Measurements from ENCODE around the gene SMYD3. TPM values are rescaled to one million over a fixed set of nuclear protein-coding genes. Genes with fewer than 3 reads are reported as not detected.

SMYD3 gene
- total RNA-seq, 1 donor from 2014 or later: 22.3 TPM

GRCh38 chr1:245969283-245969682, 537.8 kb downstream of the SMYD3 start:
- intact Hi-C loops (cut with DNase I): no loop called here

GRCh38 chr1:245968775-245969174, 538.3 kb downstream of the SMYD3 start:
- H3K27ac ChIP-seq: no peak overlapping the region
- no peak for TF ChIP-seq CTCF (IDR thresholded peaks at IDR 0.05)
- TF ChIP-seq POLR2A (IDR thresholded peaks at IDR 0.05): no peak
- TF ChIP-seq POLR2AphosphoS5 (IDR thresholded peaks at IDR 0.05; ENCODE audit: insufficient read depth in 1 of 2, low read depth in 1 of 2): no peak
- intact Hi-C loops (cut with DNase I): no loop called here
- no peaks in the 10 kb centered on the region for H3K4me1 ChIP-seq
- H3K27me3 ChIP-seq: no peaks in the 10 kb centered on the region
- DNase-seq (ENCODE audit: extremely low spot score in 2 of 2): no peak
- H3K36me3 ChIP-seq: no peaks in the 10 kb centered on the region
- H3K9me3 ChIP-seq: no peaks in the 10 kb centered on the region
- no peak overlapping the region for H3K4me3 ChIP-seq

More at GRCh38 chr1:245969283-245969682, 537.8 kb downstream of the SMYD3 start:
- no peak for DNase-seq (ENCODE audit: extremely low spot score in 2 of 2)
- TF ChIP-seq POLR2AphosphoS5 (IDR thresholded peaks at IDR 0.05; ENCODE audit: insufficient read depth in 1 of 2, low read depth in 1 of 2) (no peak), POLR2A (IDR thresholded peaks at IDR 0.05) (no peak), CTCF (IDR thresholded peaks at IDR 0.05) (no peak)
- Histone ChIP-seq H3K9me3 (no peaks in the 10 kb centered on the region), H3K4me3 (no peak overlapping the region), H3K4me1 (no peaks in the 10 kb centered on the region), H3K27me3 (no peaks in the 10 kb centered on the region), H3K36me3 (no peaks in the 10 kb centered on the region), H3K27ac (no peak overlapping the region)

GRCh38 chr1:245965398-245965797, 541.7 kb downstream of the SMYD3 start:
- Histone ChIP-seq H3K4me3 (no peak overlapping the region), H3K27me3 (no peaks in the 10 kb centered on the region), H3K9me3 (no peaks in the 10 kb centered on the region), H3K4me1 (no peaks in the 10 kb centered on the region), H3K27ac (no peak overlapping the region), H3K36me3 (no peaks in the 10 kb centered on the region)
- TF ChIP-seq POLR2A (IDR thresholded peaks at IDR 0.05) (no peak), POLR2AphosphoS5 (IDR thresholded peaks at IDR 0.05; ENCODE audit: insufficient read depth in 1 of 2, low read depth in 1 of 2) (no peak), CTCF (IDR thresholded peaks at IDR 0.05) (no peak)
- intact Hi-C loops (cut with DNase I): no loop called here
- no peak for DNase-seq (ENCODE audit: extremely low spot score in 2 of 2)

DNA sequence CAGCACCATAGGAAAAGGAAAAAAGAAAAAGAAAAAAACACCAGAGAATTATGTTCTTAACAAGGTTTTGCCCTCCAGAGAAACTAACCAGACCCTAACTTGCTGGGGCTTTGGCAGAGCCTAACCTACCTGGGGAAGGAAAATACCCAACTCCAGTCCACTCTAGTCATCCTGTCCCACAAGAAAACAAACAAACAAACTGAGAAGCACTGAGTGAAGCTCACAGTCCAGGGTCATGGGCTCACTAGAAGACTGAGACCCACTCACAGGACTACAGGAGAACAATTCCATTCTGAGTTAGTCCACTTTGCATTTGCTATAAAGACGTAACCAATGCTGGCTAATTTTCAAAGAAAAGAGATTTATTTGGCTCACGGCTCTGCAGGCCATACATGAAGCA, 543.4 kb downstream of the SMYD3 start:
- TF ChIP-seq POLR2AphosphoS5 (IDR thresholded peaks at IDR 0.05; ENCODE audit: insufficient read depth in 1 of 2, low read depth in 1 of 2): no peak
- TF ChIP-seq POLR2A (IDR thresholded peaks at IDR 0.05): no peak
- no peak for TF ChIP-seq CTCF (IDR thresholded peaks at IDR 0.05)
- no peak for DNase-seq (ENCODE audit: extremely low spot score in 2 of 2)
- no peaks in the 10 kb centered on the region for H3K36me3 ChIP-seq
- no peak overlapping the region for H3K4me3 ChIP-seq
- no peaks in the 10 kb centered on the region for H3K9me3 ChIP-seq
- no peaks in the 10 kb centered on the region for H3K27me3 ChIP-seq
- intact Hi-C loops (cut with DNase I): no loop called here
- no peak overlapping the region for H3K27ac ChIP-seq
- no peaks in the 10 kb centered on the region for H3K4me1 ChIP-seq

- no peak for DNase-seq (ENCODE audit: extremely low spot score in 2 of 2)
- Histone ChIP-seq H3K4me3 (no peak overlapping the region), H3K9me3 (no peaks in the 10 kb centered on the region), H3K27me3 (no peaks in the 10 kb centered on the region), H3K36me3 (no peaks in the 10 kb centered on the region), H3K4me1 (no peaks in the 10 kb centered on the region), H3K27ac (no peak overlapping the region)
- intact Hi-C loops (cut with DNase I): no loop called here
- no peak for TF ChIP-seq POLR2AphosphoS5 (IDR thresholded peaks at IDR 0.05; ENCODE audit: insufficient read depth in 1 of 2, low read depth in 1 of 2)
- no peak for TF ChIP-seq POLR2A (IDR thresholded peaks at IDR 0.05)
- no peak for TF ChIP-seq CTCF (IDR thresholded peaks at IDR 0.05)
Observed at GRCh38 chr1:245962453-245962852, 544.6 kb downstream of the SMYD3 start.
